GM19035 (cell line): ENCODE data around the gene TOP3B.
"Not testable (repeated sequence)": the region's sequence is repeated elsewhere in the genome, so short reads cannot be mapped to it uniquely, and the experiment has no call there.

Experiments used
- ATAC-seq: cut with Tn5 transposase; IDR thresholded peaks from one replicate; pipeline ENCODE4 v1.9.1; 2021; ENCODE audit not compliant: unreplicated experiment

Gene TOP3B

DNA sequence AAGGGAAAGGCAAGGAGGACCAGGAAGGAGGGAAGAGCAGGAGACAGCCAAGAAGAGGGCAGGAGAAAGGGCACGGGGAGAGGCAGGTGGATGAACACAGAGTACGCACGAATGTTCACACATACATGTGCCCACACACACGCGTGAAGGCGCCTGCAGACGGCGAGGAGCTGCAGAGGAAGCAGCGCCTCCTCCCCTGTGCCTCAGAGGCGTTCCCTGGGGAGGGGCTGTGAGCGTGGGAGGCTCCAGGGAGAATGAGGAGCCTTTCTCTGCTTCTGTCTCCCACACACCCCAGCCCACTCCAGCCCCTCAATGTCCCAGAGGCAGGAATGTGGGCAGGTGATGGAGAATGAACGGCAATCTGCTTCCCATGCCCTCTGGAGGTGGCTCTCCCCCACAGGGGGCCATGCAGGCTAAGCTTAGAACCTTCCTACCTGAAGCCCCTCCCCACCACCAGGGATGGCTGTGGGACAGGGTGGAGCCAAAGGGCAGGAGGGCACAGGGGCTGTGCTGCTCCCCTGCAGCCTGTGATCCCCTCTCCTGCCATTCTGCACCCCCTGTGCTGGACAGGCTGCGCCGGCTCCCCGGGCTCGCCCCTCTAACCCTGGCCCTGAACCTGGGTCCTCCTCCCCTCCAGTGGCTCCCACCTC is 55.3 kb downstream of the TOP3B start:
- no peak for ATAC-seq

DNA sequence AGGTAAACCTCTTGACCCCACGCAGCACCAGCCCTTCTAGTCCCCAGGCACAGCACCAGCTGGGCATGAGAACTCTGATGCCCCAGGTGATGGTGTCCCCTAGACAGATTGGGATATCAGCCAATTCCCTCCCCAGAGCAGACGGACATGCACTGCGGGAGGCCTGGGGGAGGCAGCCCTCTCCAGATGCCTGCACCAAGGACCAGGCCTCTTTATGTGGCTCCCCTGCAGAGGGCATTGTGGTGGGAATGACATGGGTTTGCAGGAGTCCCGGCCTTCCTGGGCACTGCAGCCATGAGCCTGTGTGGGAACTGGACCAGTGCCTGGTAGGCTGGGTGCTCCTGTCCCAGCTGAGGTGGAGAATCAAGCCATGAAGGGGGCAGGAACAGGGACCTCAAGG is 55.9 kb downstream of the TOP3B start:
- ATAC-seq, result no peak

DNA sequence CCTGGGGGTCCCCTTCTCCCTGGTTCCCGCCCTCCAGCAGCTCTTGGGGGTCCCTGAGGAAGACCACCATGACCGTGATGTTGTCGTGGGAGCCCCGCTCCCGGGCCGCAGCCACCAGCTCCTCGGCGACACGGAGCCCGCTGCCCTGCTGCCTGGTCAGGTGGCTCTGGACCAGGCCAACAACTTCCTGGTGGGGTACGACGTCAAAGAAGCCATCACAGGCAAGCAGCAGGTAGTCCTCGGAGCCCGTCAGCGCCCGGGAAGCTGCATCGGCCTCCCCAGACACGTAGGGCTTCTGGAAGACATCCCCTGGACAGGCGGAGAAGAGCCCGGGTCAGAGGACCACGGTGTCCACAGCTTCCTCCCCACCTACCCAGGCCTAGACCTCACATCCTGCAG is 59.4 kb downstream of the TOP3B start:
- no peak for ATAC-seq

DNA sequence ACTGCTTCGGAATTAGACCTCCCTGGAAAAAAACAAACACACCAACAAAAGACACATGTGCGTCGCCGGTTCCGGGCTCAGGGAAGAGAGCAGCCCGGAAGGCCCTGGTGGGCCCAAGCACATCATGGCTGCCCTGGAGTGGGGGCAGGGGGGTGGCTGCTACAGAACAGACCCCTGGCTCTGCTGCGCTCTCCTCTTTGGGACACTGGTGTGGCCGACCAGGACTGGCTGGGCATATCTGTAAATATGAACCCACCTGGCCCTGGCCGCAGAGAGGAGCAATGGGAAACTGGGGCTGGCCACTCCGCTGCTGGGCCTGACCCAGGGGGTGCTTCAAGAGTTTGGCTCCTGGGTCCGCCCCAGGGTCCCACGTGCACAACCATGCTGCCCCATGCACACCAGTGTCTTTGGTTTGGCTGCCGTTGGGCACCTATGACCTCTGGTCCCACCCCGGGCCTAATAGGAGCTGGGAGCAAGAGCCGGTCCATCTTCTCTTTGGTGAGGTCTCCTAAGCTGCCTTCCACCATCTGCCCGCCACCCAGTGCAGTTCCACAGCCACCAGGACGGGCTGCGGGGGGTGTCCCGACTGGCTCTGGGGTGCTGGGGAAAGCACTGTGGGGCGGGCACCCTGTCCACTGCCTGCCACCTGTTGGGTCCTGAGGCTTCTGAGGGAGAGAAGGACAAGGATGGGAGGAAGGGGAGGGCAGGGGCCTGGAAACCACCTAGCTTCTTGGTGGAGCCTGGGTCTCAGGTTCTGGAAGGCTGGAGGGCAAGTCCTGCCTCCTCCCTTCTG is 60.0 kb downstream of the TOP3B start:
- no peak for ATAC-seq

DNA sequence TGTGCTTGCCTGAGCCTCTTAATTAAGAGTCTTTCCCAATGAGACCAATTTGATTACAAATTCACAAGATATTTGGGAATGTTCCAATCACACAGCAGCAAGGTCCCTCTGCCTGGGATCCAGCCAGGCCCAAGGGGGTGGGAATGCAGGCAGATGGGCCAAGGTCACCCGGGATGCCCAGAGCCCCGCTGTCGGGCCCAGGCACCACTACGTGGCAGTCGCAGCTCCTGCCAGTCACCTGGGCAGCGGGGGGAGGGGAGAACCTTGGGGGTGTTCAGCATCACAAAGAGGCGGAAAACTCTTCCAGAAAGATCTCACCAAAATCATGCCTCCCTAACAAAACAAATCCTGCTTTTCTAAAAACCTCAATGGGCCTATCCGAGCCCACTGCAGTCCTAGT is 60.9 kb downstream of the TOP3B start:
- no peak for ATAC-seq

DNA sequence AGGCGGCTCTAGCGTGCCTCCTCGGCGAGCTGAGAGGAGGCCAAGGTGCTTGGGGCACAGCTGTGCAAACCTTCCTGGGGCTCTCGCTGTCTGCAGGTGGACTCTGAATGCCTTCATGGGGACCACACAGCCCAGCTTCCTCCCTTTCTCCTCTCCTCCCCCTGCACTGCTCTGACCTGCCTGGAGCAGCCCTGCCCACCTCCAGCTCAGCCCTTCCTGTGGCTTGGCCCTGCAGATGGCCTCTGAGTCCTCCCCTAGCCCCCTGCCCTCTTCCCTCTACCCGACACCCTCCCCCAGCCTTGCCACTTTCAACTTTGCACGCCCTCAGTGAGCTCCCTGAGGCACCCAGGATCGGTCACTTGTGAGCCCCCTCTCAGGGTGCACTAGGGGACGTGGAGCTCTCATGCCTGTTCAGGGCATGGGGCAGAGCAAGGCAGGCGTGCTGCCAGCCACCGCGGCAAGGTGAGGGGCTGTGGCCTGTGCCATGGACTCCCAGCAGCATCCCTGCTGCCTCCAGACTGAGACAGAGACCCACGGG is 61.3 kb downstream of the TOP3B start:
- ATAC-seq, result no peak

DNA sequence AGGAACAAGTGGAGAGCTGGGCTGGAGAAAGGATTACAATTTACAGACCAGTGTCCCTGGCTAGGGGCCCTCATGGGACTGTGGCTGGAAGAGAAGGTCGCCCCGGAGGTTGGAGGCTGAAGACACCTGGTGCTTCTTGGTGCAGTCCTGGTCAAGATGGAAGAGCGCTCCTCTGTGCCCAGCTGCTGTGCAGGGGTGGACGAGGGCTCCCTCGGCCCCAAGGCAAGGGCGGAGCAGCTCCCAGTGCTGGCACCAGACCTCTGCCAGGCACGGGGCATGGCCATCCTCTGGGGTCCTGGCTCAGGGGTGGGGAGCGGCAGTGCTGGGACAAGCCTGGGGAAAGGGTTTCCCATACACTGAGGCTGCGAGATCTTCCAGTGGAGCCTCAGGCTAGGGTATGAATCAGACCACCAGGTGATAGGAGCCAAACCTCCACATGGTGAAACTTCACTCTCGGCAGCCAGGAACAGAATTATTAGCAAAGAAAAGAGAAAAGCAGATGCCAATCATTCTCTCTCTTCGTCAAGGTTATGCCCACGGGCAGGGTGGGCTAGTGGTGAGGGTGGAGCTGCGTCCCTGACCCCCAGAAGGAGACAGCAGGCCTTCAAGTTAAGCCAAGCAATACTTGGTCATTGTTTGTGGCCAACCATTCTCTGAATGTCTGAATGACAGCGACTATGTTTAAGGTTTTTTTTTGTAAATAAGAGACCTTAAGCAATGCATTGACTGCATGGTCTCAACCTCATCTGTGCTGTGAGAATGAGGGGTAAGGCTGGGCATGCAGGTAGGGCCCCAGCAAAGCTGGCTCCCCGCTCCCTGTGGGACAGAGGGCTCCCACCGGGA is 62.0 kb downstream of the TOP3B start:
- no peak for ATAC-seq

DNA sequence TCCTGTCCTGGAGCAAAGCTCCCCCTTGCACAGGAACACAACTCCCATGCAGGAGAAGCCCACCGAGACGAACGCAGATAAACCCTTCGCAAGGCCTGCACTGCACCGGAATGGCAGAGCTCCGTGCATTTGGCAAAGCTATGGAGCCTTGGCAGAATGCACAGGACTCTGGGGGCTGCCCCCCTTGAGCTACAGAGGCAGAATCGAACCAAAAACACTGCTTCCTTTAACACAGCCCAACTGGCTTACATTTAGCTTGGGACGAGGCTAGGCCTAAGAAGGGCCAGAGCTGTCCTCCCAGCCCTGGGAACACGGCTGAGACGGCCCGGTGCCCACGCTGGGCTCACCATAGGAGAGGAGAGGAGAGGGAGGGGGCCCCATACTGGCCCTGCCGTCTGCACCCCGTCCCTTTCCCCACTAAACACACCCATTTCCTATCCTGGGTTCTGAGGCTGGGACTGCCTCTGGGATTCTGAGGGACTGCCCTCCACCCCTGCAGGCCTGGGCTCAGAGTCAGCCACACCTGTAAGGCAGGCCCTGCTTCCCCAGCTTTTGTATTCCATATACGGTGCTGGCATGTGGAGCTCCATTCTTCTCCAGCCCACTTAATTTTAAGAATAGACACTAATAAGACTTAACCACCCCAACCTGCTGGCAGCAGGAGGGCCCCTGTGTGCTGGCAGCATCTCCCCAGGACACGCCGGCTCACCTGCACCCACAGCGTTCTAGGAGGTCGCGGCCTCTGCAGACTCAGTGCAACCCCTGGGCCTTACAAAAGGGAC is 62.9 kb downstream of the TOP3B start:
- ATAC-seq, result no peak

DNA sequence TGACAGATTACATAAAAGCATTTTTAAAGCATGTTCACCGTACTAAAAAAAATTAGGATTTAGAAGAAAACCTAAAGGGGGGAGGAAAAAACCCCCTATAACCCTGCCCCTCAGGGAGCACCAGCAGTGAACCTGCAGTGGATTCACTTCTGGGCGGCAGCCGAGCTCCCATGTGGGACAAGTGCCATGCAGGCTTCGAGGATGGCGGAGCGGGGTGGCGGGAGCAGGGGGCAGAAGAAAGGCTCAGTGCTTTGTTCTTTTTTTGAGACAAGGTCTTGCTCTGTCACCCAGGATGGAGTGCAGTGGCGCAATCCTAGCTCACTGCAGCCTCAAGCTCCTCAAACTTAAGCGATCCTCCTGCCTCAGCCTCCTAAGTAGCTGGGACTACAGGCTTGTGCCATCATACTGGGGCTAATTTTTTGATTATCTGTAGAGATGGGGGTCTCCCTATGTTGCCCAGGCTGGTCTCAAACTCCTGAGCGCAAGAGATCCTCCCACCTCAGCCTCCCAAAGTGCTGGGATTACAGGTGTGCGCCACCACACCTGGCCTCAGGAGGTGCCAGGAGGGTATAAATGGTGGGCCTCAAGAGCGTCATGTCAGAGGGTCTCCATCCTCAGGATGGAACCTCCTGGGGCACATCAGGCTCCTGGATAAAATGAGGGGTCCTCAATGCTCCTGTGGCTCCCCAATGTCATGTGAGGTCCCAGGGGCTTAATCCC is 64.0 kb downstream of the TOP3B start:
- no peak for ATAC-seq

DNA sequence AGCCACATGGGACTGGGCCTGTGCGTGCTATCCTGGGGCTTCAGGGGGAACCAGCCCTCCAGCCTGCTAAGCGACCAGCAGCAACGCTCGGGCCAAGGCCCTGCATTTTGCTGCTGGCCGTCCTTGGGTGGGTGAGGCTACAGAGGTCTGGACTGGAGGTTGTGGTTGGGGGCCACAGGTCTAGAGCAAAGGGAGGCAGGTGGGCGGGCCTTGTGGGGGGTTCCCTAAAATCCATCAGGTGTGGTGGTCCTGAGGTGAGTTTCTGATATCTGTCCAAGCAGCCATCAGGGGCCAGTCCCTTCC is 64.7 kb downstream of the TOP3B start:
- no peak for ATAC-seq

DNA sequence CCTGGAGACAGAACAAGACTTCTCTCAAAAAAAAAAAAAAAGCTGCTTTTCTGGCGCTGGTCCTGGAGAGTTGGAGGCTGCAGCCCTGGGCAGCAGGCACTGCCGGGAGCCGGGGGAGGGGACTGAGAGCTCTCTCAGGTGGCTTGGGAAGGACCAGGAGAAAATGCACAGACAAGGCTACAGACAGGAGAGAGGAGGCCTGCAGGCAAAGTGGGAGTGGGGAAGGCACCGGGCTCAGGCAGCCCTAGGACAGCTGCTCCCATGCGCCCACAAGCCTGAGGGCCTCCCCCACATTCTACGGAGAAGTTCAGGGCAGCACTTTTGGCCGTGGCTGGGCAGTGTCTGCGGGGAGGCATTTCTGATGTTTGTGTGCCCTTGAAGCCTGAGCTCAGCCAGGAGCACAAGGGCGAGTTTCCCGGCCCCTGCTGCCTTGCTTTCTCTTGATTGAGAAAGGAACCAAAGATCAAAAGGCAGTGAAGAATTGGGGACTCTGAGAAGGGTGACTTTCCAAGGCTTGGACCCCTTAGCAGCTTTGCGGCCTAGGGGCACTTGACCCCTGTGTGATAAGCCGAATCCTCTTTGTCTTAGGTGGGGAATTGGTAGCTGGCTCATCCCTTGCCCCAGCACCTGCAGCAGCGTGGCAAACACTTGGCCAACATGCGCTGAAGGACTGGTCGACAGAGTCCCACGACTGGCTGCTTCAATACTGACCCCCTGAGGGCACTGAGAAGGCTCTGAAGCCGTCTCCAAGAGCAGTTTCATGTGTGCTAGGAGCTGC is 65.2 kb downstream of the TOP3B start:
- ATAC-seq, result no peak

DNA sequence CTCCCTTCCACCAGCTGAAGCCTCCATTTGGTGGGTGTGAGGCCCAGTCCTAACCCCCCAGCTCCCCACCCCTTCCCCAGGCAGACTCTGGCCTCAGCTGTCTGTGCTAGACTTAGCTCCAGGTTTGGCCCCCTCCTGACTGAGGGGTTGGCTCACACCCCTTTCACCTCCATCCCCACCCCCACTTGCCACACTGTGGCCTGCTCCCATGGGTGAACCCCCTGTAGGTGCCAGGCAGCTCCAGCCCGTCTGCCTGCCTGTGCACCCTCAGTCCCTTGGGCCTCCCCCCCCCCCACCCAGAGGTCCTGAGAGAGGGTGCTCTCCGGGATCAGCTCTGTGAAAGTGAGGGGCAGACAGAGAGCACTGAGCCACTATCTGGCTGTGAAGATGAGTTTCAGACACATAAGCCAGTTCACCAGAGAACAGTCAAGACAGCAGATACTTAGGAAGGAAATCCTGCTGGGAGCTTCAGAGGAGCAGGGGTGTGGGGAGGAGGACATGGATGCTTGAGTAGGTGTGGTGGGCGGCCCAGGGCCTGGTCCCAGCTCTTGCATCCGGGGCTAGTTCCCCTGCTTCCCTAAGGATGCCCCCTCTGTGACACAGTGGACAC is 66.2 kb downstream of the TOP3B start:
- ATAC-seq, result no peak

DNA sequence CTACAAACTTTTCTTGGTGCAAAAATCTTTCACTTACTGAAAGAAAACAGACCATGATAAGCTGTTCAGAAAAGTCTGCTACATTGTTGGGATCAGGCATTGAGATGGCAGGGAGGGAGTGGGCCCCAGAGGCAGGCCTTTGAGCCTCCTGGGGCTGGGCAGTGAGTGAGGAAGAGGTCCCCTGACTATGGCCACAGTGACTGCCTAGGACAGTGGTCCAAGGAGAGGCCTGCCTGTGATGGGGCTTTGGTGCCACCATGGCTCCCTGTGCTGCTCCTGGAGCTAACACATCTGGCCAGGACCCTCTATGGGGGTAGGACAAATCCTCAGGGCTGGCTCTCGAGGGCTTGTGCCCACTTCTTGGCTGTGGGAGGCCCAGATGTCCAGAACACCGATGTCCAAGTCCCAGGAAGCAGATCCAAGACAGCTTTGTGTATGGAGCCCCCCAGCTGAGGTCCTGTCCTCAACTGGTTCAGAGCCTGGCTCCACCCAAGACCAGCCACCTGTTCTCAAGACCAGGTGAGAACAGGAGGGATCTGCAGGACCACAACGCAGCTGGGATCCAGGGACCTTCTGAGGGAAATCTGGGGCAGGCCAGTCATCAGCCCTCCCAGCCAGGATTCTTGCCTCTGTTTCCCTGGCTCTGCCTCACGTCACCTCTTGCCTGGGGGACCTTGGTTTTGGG is 66.8 kb downstream of the TOP3B start:
- no peak for ATAC-seq

DNA sequence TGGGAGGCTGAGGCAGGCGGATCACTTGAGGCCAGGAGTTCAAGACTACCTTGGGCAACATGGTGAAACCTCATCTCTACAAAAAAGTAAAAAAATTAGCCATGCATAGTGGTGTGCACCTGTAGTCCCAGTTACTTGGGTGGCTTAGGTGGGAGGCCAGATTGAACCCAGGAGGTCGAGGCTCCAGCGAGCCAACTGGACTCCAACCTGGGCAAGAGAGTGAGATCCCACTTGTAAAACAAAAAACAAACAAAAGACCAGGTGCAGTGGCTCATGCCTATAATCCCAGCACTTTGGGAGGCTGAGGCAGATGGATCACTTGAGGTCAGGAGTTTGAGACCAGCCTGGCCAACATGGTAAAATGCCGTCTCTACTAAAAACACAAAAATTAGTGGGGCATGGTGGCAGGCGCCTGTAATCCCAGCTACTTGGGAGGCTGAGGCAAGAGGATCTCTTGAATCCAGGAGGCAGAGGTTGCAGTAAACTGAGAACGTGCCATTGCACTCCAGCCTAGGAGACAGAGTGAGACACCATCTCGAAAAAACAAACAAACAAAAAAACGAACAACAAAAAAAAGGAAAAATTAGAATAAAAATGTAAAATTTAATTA is 68.4 kb downstream of the TOP3B start:
- not testable (repeated sequence) for ATAC-seq

DNA sequence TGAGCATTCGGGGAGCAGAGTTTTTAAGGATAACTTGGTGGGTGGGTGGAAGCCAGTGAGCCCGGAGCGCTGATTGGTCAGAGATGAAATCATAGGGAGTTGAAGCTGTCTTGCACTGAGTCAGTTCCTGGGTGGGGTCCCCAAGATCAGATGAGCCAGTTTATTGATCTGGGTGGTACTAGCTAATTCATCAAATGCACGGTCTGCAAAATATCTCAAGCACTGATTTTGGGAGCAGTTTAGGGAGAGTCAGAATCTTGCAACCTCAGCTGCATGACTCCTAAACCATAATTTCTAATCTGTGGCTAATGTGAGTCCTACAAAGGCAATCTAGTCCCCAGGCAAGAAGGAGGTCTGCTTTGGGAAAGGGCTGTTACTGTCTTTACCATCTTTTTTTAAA is 72.2 kb downstream of the TOP3B start:
- not testable (repeated sequence) for ATAC-seq

DNA sequence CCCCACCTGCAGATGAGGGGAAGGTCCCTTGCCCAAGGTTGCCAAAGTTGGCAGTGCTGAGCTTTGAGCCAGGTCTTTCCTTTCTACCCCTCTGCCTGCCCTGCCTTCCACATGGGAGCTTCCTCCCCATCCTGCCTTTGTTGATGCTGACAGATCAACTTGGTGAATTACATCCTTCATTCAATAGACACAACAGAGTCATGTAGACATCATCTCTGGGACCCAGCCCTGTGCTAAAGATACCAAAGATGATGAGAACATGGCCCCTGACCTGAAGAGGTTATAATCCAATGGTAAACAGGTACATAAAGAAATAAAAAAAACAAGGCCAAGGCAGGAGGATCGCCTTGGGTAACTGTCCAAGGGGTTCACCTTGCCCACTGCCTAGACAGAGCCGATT is 72.7 kb downstream of the TOP3B start:
- ATAC-seq, result no peak

DNA sequence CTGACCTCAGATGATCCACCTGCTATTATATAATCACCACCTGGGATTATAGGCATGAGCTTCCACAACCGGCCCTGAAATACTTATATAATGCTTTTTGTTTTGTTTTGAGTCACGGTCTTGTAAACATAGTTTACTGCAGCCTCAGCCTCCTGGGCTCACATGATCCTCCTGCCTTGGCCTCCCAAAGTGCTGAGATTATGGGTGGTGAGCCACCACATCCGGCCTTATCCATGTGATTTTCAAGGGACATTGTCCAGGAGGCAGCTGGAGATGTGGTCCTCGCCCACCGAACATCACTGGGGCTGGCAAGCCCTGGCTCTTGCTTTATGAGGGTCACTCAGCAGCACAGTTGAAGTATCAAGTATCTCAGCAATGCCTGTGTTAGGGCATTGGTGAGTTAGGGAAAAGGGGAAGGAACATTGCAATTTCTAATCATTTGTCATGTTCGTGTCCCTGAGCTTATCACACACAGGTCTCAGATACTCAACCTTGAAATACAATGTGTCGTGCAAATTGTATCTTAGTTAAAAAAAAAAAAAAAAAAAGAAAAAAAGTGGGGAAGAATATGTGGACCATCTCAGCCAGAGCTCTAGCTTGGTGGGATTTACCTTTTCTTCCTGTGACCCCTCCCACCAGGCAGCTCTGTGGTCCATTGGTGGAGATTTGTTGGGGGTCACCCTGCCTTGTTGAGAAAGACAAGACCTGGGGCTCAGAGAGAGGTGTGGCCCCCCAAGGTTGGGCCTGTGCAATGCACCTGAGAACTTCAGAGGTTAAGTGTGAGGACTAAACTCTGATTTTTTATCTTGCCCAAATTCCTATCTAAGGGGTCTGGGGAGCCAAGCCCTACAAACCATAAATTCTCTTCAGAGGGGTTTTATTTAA is 74.7 kb downstream of the TOP3B start:
- no peak for ATAC-seq
